Upper lobe of right lung (tissue), 1 donor: ENCODE measurements around the gene APOF. TPM values are rescaled to one million over a fixed set of nuclear protein-coding genes. Genes with fewer than 3 reads are reported as not detected.
"Not testable (repeated sequence)": the region's sequence is repeated elsewhere in the genome, so short reads cannot be mapped to it uniquely, and the experiment has no call there.

Experiments
- ATAC-seq: fragments of 200-7000 bp; cut with Tn5 transposase; one replicate; pipeline ENCODE4 v1.9.1; 2020; ENCODE audit warnings: mild to moderate bottlenecking, moderate library complexity
- DNase-seq: peaks from one replicate; pipeline ENCODE4 v3.0.0-alpha.2; 2020
- H3K27ac ChIP-seq: fragments of 200-600 bp; one replicate; pipeline ENCODE4 v1.8.0; 2022
- H3K27me3 ChIP-seq: fragments of 200-600 bp; one replicate; pipeline ENCODE4 v1.8.0; 2022; ENCODE audit warnings: mild to moderate bottlenecking
- H3K36me3 ChIP-seq: fragments of 200-600 bp; one replicate; pipeline ENCODE4 v1.8.0; 2022
- H3K4me1 ChIP-seq: fragments of 200-600 bp; one replicate; pipeline ENCODE4 v1.8.0; 2022
- H3K4me3 ChIP-seq: fragments of 200-600 bp; one replicate; pipeline ENCODE4 v1.8.0; 2022; ENCODE audit warnings: mild to moderate bottlenecking
- H3K9me3 ChIP-seq: fragments of 200-600 bp; one replicate; pipeline ENCODE4 v1.8.0; 2022
- CTCF ChIP-seq: fragments of 200-600 bp; IDR thresholded peaks from one replicate; pipeline ENCODE4 v1.8.0; 2022; ENCODE audit warnings: antibody characterized with exemption
- intact Hi-C: fragments of 100-400 bp; cut with DNase I; formaldehyde crosslinking; loops from one replicate; pipeline ENCODE4 v1.11.0; 2022
- total RNA-seq: library from RNA; stranded (reverse); fragmentation: NEBNext Ultra II Directional; extraction: Animal tissue kit (Norgen Biotek cat#: 25700); gene quantifications from one replicate; pipeline ENCODE4 v1.2.1, GENCODE V29; 2021
- donor health status: DM: no; HTN: yes; CAD: no; lungs with severe emphysema.

Gene APOF
- total RNA-seq, 1 donor from 2014 or later, result not detected

- H3K9me3 ChIP-seq, result no peaks in the 10 kb centered on the region
- H3K36me3 ChIP-seq, result peaks cover 99% of the 10 kb centered on the region
- intact Hi-C loops, result no loop called here
- H3K4me3 ChIP-seq, result no peak overlapping the region
- no peak for ATAC-seq
- H3K27me3 ChIP-seq, result no peaks in the 10 kb centered on the region
- H3K27ac ChIP-seq, result no peak overlapping the region
- no peak for TF ChIP-seq CTCF
- DNase-seq, result no peak
- no peaks in the 10 kb centered on the region for H3K4me1 ChIP-seq
These were observed 11.3 kb downstream of the APOF start for GRCh38 chr12:56351325-56351724.

GRCh38 chr12:56350662-56351061, 12.0 kb downstream of the APOF start:
- no peaks in the 10 kb centered on the region for H3K4me1 ChIP-seq
- no peaks in the 10 kb centered on the region for H3K9me3 ChIP-seq
- ATAC-seq, result no peak
- no peak overlapping the region for H3K4me3 ChIP-seq
- intact Hi-C loops, result no loop called here
- no peak overlapping the region for H3K27ac ChIP-seq
- H3K27me3 ChIP-seq, result no peaks in the 10 kb centered on the region
- DNase-seq, result no peak
- peaks cover 99% of the 10 kb centered on the region for H3K36me3 ChIP-seq
- TF ChIP-seq CTCF, result no peak

DNA sequence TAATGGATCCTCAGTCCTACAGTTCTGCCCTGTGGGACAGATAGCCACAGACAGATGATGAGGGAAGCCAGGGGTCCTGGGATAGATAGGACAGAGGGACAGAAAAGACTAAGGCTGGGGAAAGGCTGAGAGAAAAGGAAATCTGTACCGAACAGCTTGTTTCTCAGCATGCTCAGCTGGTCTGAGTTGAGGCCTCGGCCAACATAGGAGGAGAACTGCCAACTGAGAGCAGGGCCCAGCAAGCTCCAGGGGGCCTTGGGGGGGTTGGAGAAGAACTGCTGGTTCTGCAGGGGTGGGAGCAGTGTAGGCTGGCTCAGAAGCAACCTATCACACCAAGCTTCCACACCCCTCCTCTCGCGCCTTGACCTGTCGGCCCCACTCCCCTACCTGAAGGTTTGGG, 13.9 kb downstream of the APOF start:
- Histone ChIP-seq H3K4me1 (no peaks in the 10 kb centered on the region), H3K36me3 (peaks cover 99% of the 10 kb centered on the region), H3K27ac (no peak overlapping the region), H3K27me3 (no peaks in the 10 kb centered on the region), H3K4me3 (no peak overlapping the region), H3K9me3 (no peaks in the 10 kb centered on the region)
- TF ChIP-seq CTCF, result no peak
- ATAC-seq (no peak), DNase-seq (no peak)
- intact Hi-C loops, result no loop called here

- intact Hi-C loops, H3K27me3 ChIP-seq: not testable (repeated sequence)
These were observed 15.4 kb downstream of the APOF start for GRCh38 chr12:56347255-56347654.

DNA sequence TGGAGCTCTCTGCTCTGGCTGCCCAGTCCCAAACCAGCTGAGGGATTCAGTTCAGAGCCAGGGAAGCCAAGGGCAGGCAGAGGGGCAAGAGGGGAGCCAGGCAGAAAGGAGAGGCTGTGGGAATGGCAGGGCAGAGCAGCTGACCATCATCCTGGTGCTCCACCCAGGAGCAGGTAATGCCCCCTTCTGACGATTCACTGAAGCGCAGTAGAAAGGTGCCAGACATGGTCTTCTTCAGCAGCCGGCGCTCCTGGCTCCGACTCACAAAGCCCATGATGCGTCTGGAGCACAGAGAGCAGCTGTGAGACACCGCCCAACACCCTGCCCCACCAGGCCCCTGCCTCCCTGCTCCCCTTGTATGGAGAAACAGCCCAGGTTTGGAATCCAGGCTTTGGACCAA, 16.0 kb downstream of the APOF start:
- ATAC-seq (no peak), DNase-seq (no peak)
- no peaks in the 10 kb centered on the region for H3K27me3 ChIP-seq
- peaks cover 98% of the 10 kb centered on the region for H3K36me3 ChIP-seq
- H3K27ac ChIP-seq, result no peak overlapping the region
- no peaks in the 10 kb centered on the region for H3K4me1 ChIP-seq
- no peak overlapping the region for H3K4me3 ChIP-seq
- TF ChIP-seq CTCF, result no peak
- intact Hi-C loops, result no loop called here
- H3K9me3 ChIP-seq, result no peaks in the 10 kb centered on the region

More at GRCh38 chr12:56347255-56347654, 15.4 kb downstream of the APOF start:
- peaks cover 99% of the 10 kb centered on the region for H3K36me3 ChIP-seq
- H3K4me1 ChIP-seq, H3K4me3 ChIP-seq, H3K9me3 ChIP-seq, DNase-seq, H3K27ac ChIP-seq, ATAC-seq: not testable (repeated sequence)

DNA sequence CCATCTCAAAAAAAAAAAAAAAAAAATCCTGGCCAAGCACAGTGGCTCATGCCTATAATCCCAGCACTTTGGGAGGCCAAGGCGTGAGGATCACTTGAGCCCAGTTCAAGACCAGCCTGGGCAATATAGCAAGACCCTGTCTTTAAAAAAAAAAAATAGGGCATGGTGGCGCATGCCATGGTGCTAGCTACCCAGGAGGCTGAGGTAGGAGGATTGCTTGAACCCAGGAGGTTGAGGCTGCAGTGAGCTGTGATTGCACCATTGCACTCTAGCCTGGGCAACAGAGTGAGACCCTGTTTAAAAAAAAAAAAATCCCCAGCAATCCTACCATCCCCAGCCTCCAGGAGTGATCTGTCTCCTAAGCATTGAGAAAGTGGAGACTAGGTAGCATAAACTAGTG, 20.4 kb downstream of the APOF start:
- H3K4me1 ChIP-seq, H3K4me3 ChIP-seq, ATAC-seq, H3K9me3 ChIP-seq, H3K27ac ChIP-seq, H3K27me3 ChIP-seq, intact Hi-C loops, DNase-seq: not testable (repeated sequence)
- peaks cover 60% of the 10 kb centered on the region for H3K36me3 ChIP-seq

GRCh38 chr12:56341616-56342015, 21.0 kb downstream of the APOF start:
- H3K27me3 ChIP-seq, result no peaks in the 10 kb centered on the region
- no peak for TF ChIP-seq CTCF
- no peak for DNase-seq
- intact Hi-C loops, result no loop called here
- H3K36me3 ChIP-seq, result peaks cover 54% of the 10 kb centered on the region
- no peak overlapping the region for H3K27ac ChIP-seq
- no peaks in the 10 kb centered on the region for H3K9me3 ChIP-seq
- H3K4me3 ChIP-seq, result no peak overlapping the region
- no peaks in the 10 kb centered on the region for H3K4me1 ChIP-seq
- no peak for ATAC-seq
